Testis (tissue), 2 donors: ENCODE measurements around the gene TENM4.

Source experiments
- CTCF ChIP-seq, 3 experiments: fragments of 450-650 bp in 2 of 3; fragments of 200-600 bp in 1 of 3; sonication (generic) in 1 of 3; IDR thresholded peaks; one replicate each; pipeline ENCODE4 v1.5.1; 2016 to 2019; ENCODE audit warnings: antibody characterized with exemption in 3 of 3, mild to moderate bottlenecking in 2 of 3, moderate library complexity in 1 of 3
- POLR2A ChIP-seq: fragments of 450-650 bp; IDR thresholded peaks from one replicate; pipeline ENCODE4 v1.6.1; 2017; ENCODE audit warnings: antibody characterized with exemption, mild to moderate bottlenecking, moderate library complexity

GRCh38 chr11:78831571-78831970 is 609.3 kb downstream of the TENM4 start:
- TF ChIP-seq CTCF (IDR thresholded peaks at IDR 0.05) (no peak), POLR2A (no peak)
